ENCODE results near the gene PRR15L. TPM values are rescaled to one million over a fixed set of nuclear protein-coding genes. Genes with fewer than 3 reads are reported as not detected.

The PRR15L gene
- total and polyA plus RNA-seq, 2 experiments from 2014 or later, result not detected

GRCh38 chr17:47906443-47906842 is 51.2 kb downstream of the PRR15L start:
- DNase-seq, result no peak
- 87 to 98% methylated on average over 3 of the region's 3 CpGs for WGBS, 2 experiments (ENCODE audit: low coverage in 1 of 2, low lambda C conversion rate in 2 of 2, missing lambda C conversion rate in 2 of 2)
- Histone ChIP-seq H3K4me2 (ENCODE audit: unreplicated experiment) (no peak overlapping the region), H3K27me3 (replicated peaks; ENCODE audit: insufficient read depth) (no peaks in the 10 kb centered on the region), H4K20me1 (ENCODE audit: insufficient read depth) (no peaks in the 10 kb centered on the region), H3K4me1 (ENCODE audit: insufficient read depth) (peaks cover 16% of the 10 kb centered on the region), H3K9ac (no peak overlapping the region), H3K27ac (no peak overlapping the region), H3K9me2 (ENCODE audit: insufficient read depth) (no peaks in the 10 kb centered on the region), H2AFZ (no peak overlapping the region), H3F3A (ENCODE audit: insufficient read depth) (peaks cover 14% of the 10 kb centered on the region), H3K4me3 (no peak overlapping the region), H3K36me3 (ENCODE audit: low read depth) (no peaks in the 10 kb centered on the region), H3K79me2 (ENCODE audit: insufficient read depth) (peaks cover 40% of the 10 kb centered on the region), H3K9me3 (ENCODE audit: low read depth) (no peaks in the 10 kb centered on the region)
- in situ Hi-C loops (cut with MboI), result no loop called here
- TF ChIP-seq EZH2 (IDR thresholded peaks at IDR 0.05; ENCODE audit: insufficient read depth, poor library complexity, severe bottlenecking) (no peak), EZH2phosphoT487 (IDR thresholded peaks at IDR 0.05; ENCODE audit: insufficient read depth, low read depth) (no peak)

- Histone ChIP-seq H3K4me2 (ENCODE audit: unreplicated experiment) (peak overlapping the region; percentile 17), H3K79me2 (ENCODE audit: insufficient read depth) (peaks cover 51% of the 10 kb centered on the region), H3K9me2 (ENCODE audit: insufficient read depth) (no peaks in the 10 kb centered on the region), H3K36me3 (ENCODE audit: low read depth) (no peaks in the 10 kb centered on the region), H2AFZ (0 out of 2 replicates have a peak overlapping the region, but pooled peaks have one; percentile 3), H3K9ac (peak overlapping the region; percentile 23), H3F3A (ENCODE audit: insufficient read depth) (peaks cover 14% of the 10 kb centered on the region), H3K9me3 (ENCODE audit: low read depth) (no peaks in the 10 kb centered on the region), H3K27ac (peak overlapping the region; percentile 30), H3K27me3 (replicated peaks; ENCODE audit: insufficient read depth) (no peaks in the 10 kb centered on the region), H4K20me1 (ENCODE audit: insufficient read depth) (no peaks in the 10 kb centered on the region), H3K4me1 (ENCODE audit: insufficient read depth) (peaks cover 16% of the 10 kb centered on the region), H3K4me3 (no peak overlapping the region)
- peak; percentile 83 for DNase-seq
- in situ Hi-C loops (cut with MboI), result no loop called here
- TF ChIP-seq EZH2phosphoT487 (IDR thresholded peaks at IDR 0.05; ENCODE audit: insufficient read depth, low read depth) (no peak), EZH2 (IDR thresholded peaks at IDR 0.05; ENCODE audit: insufficient read depth, poor library complexity, severe bottlenecking) (no peak)
- WGBS, 2 experiments (ENCODE audit: low coverage in 1 of 2, low lambda C conversion rate in 2 of 2, missing lambda C conversion rate in 2 of 2), result 39 to 41% methylated on average over 8 of the region's 8 CpGs
These were observed 52.4 kb downstream of the PRR15L start for GRCh38 chr17:47905221-47905733.

DNA sequence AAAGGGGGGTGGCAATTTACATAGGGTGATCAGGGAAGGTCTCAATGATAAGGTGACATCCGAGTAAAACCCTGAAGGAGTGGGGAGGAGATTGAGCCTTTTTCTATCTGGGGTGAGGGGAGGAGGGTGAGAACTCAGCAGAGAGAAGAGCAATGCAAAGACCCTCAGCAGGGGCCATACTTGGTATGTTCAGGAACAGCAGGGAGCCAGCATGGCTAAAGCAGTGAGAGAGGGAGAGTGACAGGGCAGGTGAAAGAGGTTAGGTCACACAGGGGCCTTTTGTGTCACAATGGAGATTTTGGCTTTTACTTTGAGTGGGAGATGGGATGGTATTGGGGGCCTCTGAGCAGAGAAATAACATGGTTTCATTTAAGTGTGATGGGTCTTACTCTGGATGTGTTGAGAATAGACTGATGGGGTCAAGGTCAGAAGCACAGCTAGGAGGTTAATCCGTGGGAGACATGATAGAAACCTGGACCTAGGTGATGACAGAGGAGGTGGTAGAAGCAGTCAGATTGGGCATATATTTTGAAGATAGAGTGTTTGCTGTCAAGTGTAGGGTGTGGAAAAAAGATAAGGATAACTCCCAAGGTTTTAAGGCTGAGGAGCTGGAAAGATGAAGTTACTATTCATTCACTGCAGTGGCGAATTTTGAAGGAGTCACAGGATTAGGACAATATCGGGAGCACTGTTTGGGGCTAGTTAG is 55.5 kb downstream of the PRR15L start:
- Histone ChIP-seq H3K36me3 (ENCODE audit: low read depth) (no peaks in the 10 kb centered on the region), H3F3A (ENCODE audit: insufficient read depth) (peaks cover 19% of the 10 kb centered on the region), H4K20me1 (ENCODE audit: insufficient read depth) (no peaks in the 10 kb centered on the region), H3K4me2 (ENCODE audit: unreplicated experiment) (no peak overlapping the region), H3K4me3 (no peak overlapping the region), H3K27ac (no peak overlapping the region), H3K9me3 (ENCODE audit: low read depth) (no peaks in the 10 kb centered on the region), H3K27me3 (replicated peaks; ENCODE audit: insufficient read depth) (no peaks in the 10 kb centered on the region), H2AFZ (no peak overlapping the region), H3K79me2 (ENCODE audit: insufficient read depth) (peaks cover 76% of the 10 kb centered on the region), H3K9me2 (ENCODE audit: insufficient read depth) (no peaks in the 10 kb centered on the region), H3K9ac (no peak overlapping the region), H3K4me1 (ENCODE audit: insufficient read depth) (peaks cover 24% of the 10 kb centered on the region)
- no peak for DNase-seq
- WGBS, 2 experiments (ENCODE audit: low coverage in 1 of 2, low lambda C conversion rate in 2 of 2, missing lambda C conversion rate in 2 of 2), result 62 to 71% methylated on average over 4 of the region's 4 CpGs
- in situ Hi-C loops (cut with MboI), result no loop called here
- TF ChIP-seq EZH2phosphoT487 (IDR thresholded peaks at IDR 0.05; ENCODE audit: insufficient read depth, low read depth), result no peak
- TF ChIP-seq EZH2 (IDR thresholded peaks at IDR 0.05; ENCODE audit: insufficient read depth, poor library complexity, severe bottlenecking), result no peak

Other genes starting within 250 kb of the PRR15L start
- not detected in 2 replicates for gene TBX21, start 224.6 kb downstream of the PRR15L start, total RNA-seq (2014; rRNA removed; shearing (Covaris generic))
- gene TBX21, start 224.6 kb downstream of the PRR15L start, polyA plus RNA-seq (2016; fragmentation: Nextera tagmentation; extraction: Ambion mirVana), result not detected in 2 replicates
- 2.5 and 5.0 TPM in 2 replicates for gene OSBPL7, start 136.1 kb downstream of the PRR15L start, total RNA-seq (2014; rRNA removed; shearing (Covaris generic))
- 1.4 and 2.0 TPM in 2 replicates for gene OSBPL7, start 136.1 kb downstream of the PRR15L start, polyA plus RNA-seq (2016; fragmentation: Nextera tagmentation; extraction: Ambion mirVana)
- gene MRPL10, start 126.3 kb downstream of the PRR15L start, total RNA-seq (2014; rRNA removed; shearing (Covaris generic)), result 24.8 and 37.3 TPM in 2 replicates
- 30.6 and 35.1 TPM in 2 replicates for gene MRPL10, start 126.3 kb downstream of the PRR15L start, polyA plus RNA-seq (2016; fragmentation: Nextera tagmentation; extraction: Ambion mirVana)
- gene LRRC46, start 126.2 kb downstream of the PRR15L start, total RNA-seq (2014; rRNA removed; shearing (Covaris generic)), result not detected in 2 replicates
- 0.82 and 0.95 TPM in 2 replicates for gene LRRC46, start 126.2 kb downstream of the PRR15L start, polyA plus RNA-seq (2016; fragmentation: Nextera tagmentation; extraction: Ambion mirVana)
- gene SCRN2, start 116.6 kb downstream of the PRR15L start, total RNA-seq (2014; rRNA removed; shearing (Covaris generic)), result 36.3 and 41.2 TPM in 2 replicates
- 38.6 and 39.5 TPM in 2 replicates for gene SCRN2, start 116.6 kb downstream of the PRR15L start, polyA plus RNA-seq (2016; fragmentation: Nextera tagmentation; extraction: Ambion mirVana)
- not detected in 2 replicates for gene SP6, start 106.7 kb downstream of the PRR15L start, total RNA-seq (2014; rRNA removed; shearing (Covaris generic))
- gene SP6, start 106.7 kb downstream of the PRR15L start, polyA plus RNA-seq (2016; fragmentation: Nextera tagmentation; extraction: Ambion mirVana), result not detected in 2 replicates
- gene SP2, start 61.6 kb downstream of the PRR15L start, total RNA-seq (2014; rRNA removed; shearing (Covaris generic)), result 2.5 and 3.2 TPM in 2 replicates
- gene SP2, start 61.6 kb downstream of the PRR15L start, polyA plus RNA-seq (2016; fragmentation: Nextera tagmentation; extraction: Ambion mirVana), result 13.6 and 14.2 TPM in 2 replicates
- 44.7 and 53.7 TPM in 2 replicates for gene PNPO, start 16.3 kb downstream of the PRR15L start, total RNA-seq (2014; rRNA removed; shearing (Covaris generic))
- gene PNPO, start 16.3 kb downstream of the PRR15L start, polyA plus RNA-seq (2016; fragmentation: Nextera tagmentation; extraction: Ambion mirVana), result 20.0 and 22.7 TPM in 2 replicates
- 61.7 and 80.8 TPM in 2 replicates for gene CDK5RAP3, start 13.2 kb upstream of the PRR15L start, total RNA-seq (2014; rRNA removed; shearing (Covaris generic))
- gene CDK5RAP3, start 13.2 kb upstream of the PRR15L start, polyA plus RNA-seq (2016; fragmentation: Nextera tagmentation; extraction: Ambion mirVana), result 81.6 and 92.2 TPM in 2 replicates
- gene COPZ2, start 79.9 kb upstream of the PRR15L start, total RNA-seq (2014; rRNA removed; shearing (Covaris generic)), result 148 and 179 TPM in 2 replicates
- 399 and 401 TPM in 2 replicates for gene COPZ2, start 79.9 kb upstream of the PRR15L start, polyA plus RNA-seq (2016; fragmentation: Nextera tagmentation; extraction: Ambion mirVana)
- 65.6 and 66.4 TPM in 2 replicates for gene NFE2L1, start 90.5 kb upstream of the PRR15L start, total RNA-seq (2014; rRNA removed; shearing (Covaris generic))
- 28.0 and 31.4 TPM in 2 replicates for gene NFE2L1, start 90.5 kb upstream of the PRR15L start, polyA plus RNA-seq (2016; fragmentation: Nextera tagmentation; extraction: Ambion mirVana)
- gene CBX1, start 143.6 kb upstream of the PRR15L start, total RNA-seq (2014; rRNA removed; shearing (Covaris generic)), result 53.6 and 67.7 TPM in 2 replicates
- 36.8 and 40.0 TPM in 2 replicates for gene CBX1, start 143.6 kb upstream of the PRR15L start, polyA plus RNA-seq (2016; fragmentation: Nextera tagmentation; extraction: Ambion mirVana)
- gene SNX11, start 149.9 kb upstream of the PRR15L start, total RNA-seq (2014; rRNA removed; shearing (Covaris generic)), result 10.5 and 14.7 TPM in 2 replicates
- 17.5 and 18.0 TPM in 2 replicates for gene SNX11, start 149.9 kb upstream of the PRR15L start, polyA plus RNA-seq (2016; fragmentation: Nextera tagmentation; extraction: Ambion mirVana)

All from GM23248 (cell line).